ENCODE measurements around the gene PEX11B.
A peak's percentile ranks its signal among the peaks of the same experiment; 100 is the strongest.

PEX11B gene

GRCh38 chr1:145893306-145894055 lies 25.0 kb downstream of the PEX11B start:
- DNase-seq (ENCODE audit: low spot score) = no peak
- TF ChIP-seq, protein P1, sequence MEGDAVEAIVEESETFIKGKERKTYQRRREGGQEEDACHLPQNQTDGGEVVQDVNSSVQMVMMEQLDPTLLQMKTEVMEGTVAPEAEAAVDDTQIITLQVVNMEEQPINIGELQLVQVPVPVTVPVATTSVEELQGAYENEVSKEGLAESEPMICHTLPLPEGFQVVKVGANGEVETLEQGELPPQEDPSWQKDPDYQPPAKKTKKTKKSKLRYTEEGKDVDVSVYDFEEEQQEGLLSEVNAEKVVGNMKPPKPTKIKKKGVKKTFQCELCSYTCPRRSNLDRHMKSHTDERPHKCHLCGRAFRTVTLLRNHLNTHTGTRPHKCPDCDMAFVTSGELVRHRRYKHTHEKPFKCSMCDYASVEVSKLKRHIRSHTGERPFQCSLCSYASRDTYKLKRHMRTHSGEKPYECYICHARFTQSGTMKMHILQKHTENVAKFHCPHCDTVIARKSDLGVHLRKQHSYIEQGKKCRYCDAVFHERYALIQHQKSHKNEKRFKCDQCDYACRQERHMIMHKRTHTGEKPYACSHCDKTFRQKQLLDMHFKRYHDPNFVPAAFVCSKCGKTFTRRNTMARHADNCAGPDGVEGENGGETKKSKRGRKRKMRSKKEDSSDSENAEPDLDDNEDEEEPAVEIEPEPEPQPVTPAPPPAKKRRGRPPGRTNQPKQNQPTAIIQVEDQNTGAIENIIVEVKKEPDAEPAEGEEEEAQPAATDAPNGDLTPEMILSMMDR (IDR thresholded peaks at IDR 0.05; ENCODE audit: borderline replicate concordance, control extremely low read depth, extremely low read depth, insufficient read depth, missing control alignments) = no peak
- in situ Hi-C loops (cut with MboI; ENCODE audit: low sequenced_read_pairs, unreplicated experiment) = loop anchor here (10.0 kb wide), 1 partner anchor 111 kb away; no protein-coding TSS in a partner anchor

DNA sequence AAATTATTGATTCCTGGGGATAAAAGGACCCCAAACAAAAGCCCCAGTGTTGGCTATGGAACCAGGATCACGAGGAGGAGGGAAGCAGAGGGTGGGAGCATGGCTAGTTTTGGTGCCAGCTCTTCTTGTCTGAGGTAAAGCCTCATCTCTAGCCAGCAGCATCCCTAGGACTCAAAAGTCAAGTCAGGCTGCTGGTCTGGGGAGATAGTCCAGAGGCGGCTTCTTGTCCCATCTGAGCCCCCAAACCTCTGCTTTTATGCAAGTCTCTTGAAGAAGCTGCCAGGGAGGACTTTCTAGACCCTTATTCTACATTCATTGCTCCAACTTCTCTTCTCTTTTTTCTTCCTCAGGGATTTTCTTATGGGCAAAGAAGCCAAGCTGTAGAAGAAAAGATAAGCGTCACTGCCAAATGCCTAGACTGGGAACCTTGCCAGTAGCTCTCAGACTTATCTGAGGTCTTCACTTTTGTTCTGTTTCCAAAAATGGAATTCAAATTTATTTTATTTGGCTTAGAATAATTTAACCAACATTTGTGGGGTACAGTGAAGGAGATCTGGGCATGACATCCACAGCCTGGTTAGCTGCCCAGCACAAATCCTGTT lies 25.9 kb downstream of the PEX11B start:
- DNase-seq (ENCODE audit: low spot score) = no peak
- TF ChIP-seq, protein P1 (IDR thresholded peaks at IDR 0.05; ENCODE audit: borderline replicate concordance, control extremely low read depth, extremely low read depth, insufficient read depth, missing control alignments) = no peak
- in situ Hi-C loops (cut with MboI; ENCODE audit: low sequenced_read_pairs, unreplicated experiment) = loop anchor here (10.0 kb wide), 1 partner anchor 112 kb away; no protein-coding TSS in a partner anchor

DNA sequence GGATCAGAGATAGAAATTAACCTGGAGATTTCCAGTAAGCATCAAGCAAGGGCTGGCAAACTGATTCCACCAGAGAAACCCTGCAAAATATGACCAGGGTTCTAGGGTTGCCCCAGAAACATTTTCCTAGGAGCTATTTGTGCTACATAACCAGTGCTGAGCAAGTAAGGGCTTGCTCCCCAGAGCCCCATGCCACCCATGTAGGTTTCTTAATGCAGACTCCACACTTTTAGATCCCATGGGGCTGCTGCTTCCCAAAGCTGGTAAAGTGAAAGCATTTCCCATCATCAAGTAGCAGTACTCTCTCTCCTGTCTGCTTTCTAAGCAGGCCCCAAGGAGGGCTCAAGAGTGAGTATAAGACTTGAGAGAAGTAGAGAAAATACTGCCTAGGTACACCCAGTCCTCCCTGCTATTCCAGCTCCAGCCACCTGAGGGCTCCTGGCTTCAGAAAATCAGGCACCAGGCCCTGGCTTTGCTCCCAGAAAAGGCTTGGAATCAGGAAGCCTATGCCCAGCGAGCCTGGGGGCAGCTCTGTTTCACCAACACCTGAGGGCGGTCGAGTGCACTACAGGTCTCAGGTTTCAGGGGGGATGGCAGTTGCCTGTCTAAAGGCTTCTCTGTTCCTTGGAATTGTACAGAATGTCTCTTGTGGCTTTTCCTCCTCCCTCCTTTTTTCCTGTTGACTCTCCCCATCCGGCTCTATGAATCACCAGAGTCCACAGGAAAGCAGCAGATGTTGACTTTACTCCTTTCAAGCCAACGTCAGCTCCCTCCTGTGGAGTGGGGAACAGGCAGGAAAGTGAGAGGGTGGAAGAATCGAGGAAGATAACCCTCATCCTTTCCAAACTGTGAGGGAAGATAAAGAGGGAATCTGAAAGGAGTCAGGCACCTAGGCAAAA lies 26.7 kb downstream of the PEX11B start:
- in situ Hi-C loops (cut with MboI; ENCODE audit: low sequenced_read_pairs, unreplicated experiment) = loop anchor here (10.0 kb wide), 1 partner anchor 113 kb away; no protein-coding TSS in a partner anchor
- peak; percentile 75 for DNase-seq (ENCODE audit: low spot score)
- TF ChIP-seq, protein P1 (IDR thresholded peaks at IDR 0.05; ENCODE audit: borderline replicate concordance, control extremely low read depth, extremely low read depth, insufficient read depth, missing control alignments) = peak; percentile 85

- DNase-seq (ENCODE audit: low spot score) = no peak
- in situ Hi-C loops (cut with MboI; ENCODE audit: low sequenced_read_pairs, unreplicated experiment) = loop anchor here (10.0 kb wide), 1 partner anchor 114 kb away; no protein-coding TSS in a partner anchor
- TF ChIP-seq, protein P1 (IDR thresholded peaks at IDR 0.05; ENCODE audit: borderline replicate concordance, control extremely low read depth, extremely low read depth, insufficient read depth, missing control alignments) = no peak
Observed at GRCh38 chr1:145891143-145891542, 27.4 kb downstream of the PEX11B start.

DNA sequence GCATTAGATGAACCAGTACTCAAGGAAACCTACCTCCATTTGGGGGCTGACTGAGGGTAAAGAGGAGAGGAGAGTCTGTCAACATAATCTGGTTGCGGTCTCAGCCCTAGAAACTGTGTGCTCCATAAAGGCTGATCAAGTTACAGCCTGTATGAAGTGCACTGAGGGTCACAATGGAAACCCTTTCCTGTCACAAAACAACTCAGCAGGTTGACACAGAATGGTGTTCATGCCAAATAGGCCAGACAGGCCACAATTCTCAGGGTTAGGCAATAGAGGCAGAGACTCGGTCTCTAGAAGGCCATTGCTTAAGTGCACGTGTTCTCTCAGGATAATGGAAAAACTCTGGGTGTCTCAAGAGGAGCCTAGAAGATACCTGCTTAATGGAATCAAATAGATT lies 28.8 kb downstream of the PEX11B start:
- TF ChIP-seq, protein P1 (IDR thresholded peaks at IDR 0.05; ENCODE audit: borderline replicate concordance, control extremely low read depth, extremely low read depth, insufficient read depth, missing control alignments) = no peak
- DNase-seq (ENCODE audit: low spot score) = no peak
- in situ Hi-C loops (cut with MboI; ENCODE audit: low sequenced_read_pairs, unreplicated experiment) = loop anchor here (10.0 kb wide), 1 partner anchor 115 kb away; no protein-coding TSS in a partner anchor

DNA sequence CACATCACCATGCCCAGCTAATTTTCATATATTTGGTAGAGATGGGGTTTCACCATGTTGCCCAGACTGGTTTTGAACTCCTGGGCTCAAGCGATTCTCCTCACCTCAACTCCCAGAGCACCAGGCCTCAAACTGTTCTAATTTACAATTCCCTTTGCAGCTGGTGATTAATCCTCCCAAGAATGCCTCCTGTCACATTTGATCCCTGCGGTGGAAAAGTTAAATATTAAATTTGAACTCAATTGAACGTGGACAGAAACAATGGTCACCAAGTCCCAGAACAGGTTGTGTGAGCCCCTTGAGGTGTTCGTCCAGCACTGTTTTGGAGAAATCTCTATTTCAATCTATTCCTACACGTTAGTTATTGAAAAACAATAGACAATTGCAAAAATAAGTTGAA lies 30.9 kb downstream of the PEX11B start:
- DNase-seq (ENCODE audit: low spot score) = no peak
- in situ Hi-C loops (cut with MboI; ENCODE audit: low sequenced_read_pairs, unreplicated experiment) = no loop called here
- TF ChIP-seq, protein P1 (IDR thresholded peaks at IDR 0.05; ENCODE audit: borderline replicate concordance, control extremely low read depth, extremely low read depth, insufficient read depth, missing control alignments) = no peak
